GM12874 (cell line): ENCODE data around the gene NREP.

Experiments used
- CTCF ChIP-seq: IDR thresholded peaks from 2 replicates; pipeline ENCODE4 v1.5.1; 2011; ENCODE audit warnings: low read depth, mild to moderate bottlenecking, control low read depth, low read length, moderate library complexity; ENCODE audit not compliant: insufficient read depth

The NREP gene

GRCh38 chr5:111756581-111757354 lies at the start of gene NREP:
Gene NREP (minus strand): TSS chr5:111757194. CDS start chr5:111755772, 1,422 bp downstream.
- TF ChIP-seq CTCF = no peak

- TF ChIP-seq CTCF = no peak
These were observed 49.8 kb upstream of the NREP start for GRCh38 chr5:111806753-111807152.

GRCh38 chr5:111806156-111806555 lies 49.2 kb upstream of the NREP start:
- no peak for TF ChIP-seq CTCF

- TF ChIP-seq CTCF = no peak
These were observed 48.1 kb upstream of the NREP start for GRCh38 chr5:111805071-111805470.

- TF ChIP-seq CTCF = no peak
These were observed 43.4 kb upstream of the NREP start for GRCh38 chr5:111800351-111800750.

GRCh38 chr5:111795142-111795541 lies 38.1 kb upstream of the NREP start:
- TF ChIP-seq CTCF = no peak

GRCh38 chr5:111792471-111793058 lies 35.6 kb upstream of the NREP start:
- TF ChIP-seq CTCF = no peak
